ENCODE measurements around the gene RHNO1.

DNA sequence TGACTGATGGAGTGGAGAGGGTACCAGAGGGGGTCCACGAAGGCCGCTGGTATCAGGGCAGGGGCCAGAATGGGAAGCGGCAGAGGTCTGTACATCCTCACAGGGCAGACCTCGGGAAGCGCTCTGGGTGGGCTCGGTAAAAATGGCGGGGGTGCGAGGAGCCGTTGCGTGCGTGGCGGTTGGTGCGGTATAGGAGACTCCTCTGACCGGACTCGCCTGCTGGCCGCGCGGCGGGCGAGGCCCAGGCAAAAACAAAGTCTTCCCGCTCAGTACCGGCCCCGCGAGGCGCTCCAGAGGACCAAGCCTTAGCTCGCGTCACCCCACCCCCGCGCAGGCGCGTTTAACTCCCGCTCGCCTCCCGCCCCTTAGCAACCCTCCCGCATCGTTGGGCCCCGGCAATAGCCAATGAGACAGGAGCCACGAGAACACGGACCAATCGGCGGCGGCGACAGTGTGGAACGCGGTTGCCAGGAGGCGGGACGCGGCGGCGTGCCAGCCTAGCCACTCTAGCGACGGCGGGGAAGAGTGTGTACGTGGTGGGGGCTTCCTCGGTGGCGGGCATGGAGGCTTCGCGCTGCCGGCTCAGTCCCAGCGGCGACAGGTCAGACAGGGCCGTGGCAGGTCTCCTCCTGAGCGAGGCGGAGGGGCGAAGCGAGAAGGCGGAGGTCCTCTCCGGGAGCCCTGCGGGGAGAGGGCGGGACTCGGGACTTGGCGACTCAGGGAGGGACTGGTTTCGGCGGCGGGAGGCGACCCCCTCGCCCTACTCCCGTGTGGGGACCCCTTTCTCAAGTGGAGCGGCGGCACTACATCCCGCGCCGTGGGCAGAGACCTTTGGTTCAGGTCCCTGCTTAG lies 13.6 kb downstream of the RHNO1 start, which contains the start of gene TULP3:
- TF ChIP-seq CTCF (conservative IDR thresholded peaks at IDR 0.05; ENCODE audit: low read length) (no peak), EZH2phosphoT487 (IDR thresholded peaks at IDR 0.05; ENCODE audit: borderline replicate concordance) (no peak)

Measured in Loucy (cell line).